GM21576 (cell line): ENCODE measurements around the gene SORBS2.

Experiments used
- ATAC-seq: cut with Tn5 transposase; IDR thresholded peaks from one replicate; pipeline ENCODE4 v1.9.1; 2021; ENCODE audit warnings: mild to moderate bottlenecking, moderate library complexity; ENCODE audit not compliant: unreplicated experiment

SORBS2 gene

DNA sequence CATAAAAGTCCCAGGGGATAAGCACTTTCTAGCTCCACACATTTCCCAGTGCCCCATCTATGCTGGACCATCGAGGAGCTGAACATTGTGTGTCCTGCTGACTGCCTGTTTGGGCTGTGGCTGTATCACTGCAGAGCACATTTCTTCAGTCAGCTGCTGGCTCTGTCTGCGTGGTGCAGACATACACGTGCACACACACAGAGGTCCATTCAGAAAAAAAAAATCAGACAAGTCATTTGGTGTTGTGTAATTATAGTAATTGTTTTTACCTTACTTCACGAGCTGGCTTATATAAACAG, 275.6 kb downstream of the SORBS2 start:
- no peak for ATAC-seq

GRCh38 chr4:185535612-185536410, 276.2 kb downstream of the SORBS2 start:
- ATAC-seq = no peak
